ENCODE results near the gene PCSK2.

The PCSK2 gene

GRCh38 chr20:17262786-17263185, 35.9 kb downstream of the PCSK2 start:
- no peak for DNase-seq

DNA sequence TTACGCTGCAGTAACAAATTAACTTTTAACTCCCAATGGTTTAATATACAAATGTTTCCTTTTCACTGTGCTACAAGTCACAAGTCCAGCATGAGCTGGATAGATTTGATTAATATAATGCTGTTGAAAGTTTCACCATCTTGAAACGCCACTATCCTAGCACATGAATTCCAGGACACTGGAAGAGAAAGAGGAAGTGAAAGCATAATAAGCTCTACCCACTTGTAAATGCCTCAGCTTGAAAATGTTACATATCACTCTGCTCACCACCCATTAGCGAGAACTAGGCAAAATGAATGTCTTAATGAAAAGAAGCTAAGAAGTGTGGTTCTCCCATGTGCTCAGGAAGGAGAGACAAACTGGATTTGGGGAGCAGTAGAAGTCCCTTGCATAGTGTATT, 46.9 kb downstream of the PCSK2 start:
- DNase-seq = no peak

GRCh38 chr20:17276101-17276500, 49.3 kb downstream of the PCSK2 start:
- no peak for DNase-seq

DNA sequence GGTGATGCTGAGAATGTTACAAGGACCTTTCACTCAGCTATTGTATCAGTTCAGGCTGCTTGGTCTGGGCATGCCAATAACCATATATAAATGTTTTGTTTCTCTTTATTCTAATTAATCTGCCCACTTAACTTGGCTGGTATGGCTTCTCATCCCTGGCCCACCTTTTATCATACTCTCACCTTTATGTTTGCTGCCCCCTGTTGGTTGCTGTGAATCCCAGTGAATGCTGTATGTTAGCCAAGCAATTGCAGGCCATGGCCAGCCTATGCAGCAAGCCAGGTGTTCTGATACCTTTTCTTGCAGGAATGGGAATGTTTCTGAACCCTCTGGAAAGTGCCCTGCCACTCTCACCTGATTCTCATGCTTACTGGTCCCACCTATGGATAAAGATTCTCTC, 54.6 kb downstream of the PCSK2 start:
- no peak for DNase-seq

- no peak for DNase-seq
Observed at GRCh38 chr20:17282501-17282900, 55.7 kb downstream of the PCSK2 start.

GRCh38 chr20:17287503-17287902, 60.7 kb downstream of the PCSK2 start:
- no peak for DNase-seq

DNA sequence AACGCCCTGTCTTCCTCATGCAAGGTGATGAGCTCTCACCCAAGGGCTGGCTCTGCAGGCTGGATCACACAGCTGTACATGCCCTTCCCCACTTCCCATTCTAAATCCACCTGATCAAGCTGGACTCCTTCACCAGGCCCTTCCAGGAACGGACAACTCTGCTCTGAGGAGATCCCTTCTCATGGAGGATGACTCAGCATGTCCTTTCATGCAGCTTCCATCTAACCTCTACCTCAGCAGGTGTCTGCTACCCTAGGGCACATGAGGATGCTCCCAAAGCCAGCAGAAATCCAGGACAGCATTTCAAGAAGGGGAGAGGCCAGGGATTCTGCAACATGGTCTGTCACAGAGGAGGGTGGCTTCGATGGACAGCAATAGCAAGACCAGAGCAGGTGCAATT, 61.2 kb downstream of the PCSK2 start:
- no peak for DNase-seq

DNA sequence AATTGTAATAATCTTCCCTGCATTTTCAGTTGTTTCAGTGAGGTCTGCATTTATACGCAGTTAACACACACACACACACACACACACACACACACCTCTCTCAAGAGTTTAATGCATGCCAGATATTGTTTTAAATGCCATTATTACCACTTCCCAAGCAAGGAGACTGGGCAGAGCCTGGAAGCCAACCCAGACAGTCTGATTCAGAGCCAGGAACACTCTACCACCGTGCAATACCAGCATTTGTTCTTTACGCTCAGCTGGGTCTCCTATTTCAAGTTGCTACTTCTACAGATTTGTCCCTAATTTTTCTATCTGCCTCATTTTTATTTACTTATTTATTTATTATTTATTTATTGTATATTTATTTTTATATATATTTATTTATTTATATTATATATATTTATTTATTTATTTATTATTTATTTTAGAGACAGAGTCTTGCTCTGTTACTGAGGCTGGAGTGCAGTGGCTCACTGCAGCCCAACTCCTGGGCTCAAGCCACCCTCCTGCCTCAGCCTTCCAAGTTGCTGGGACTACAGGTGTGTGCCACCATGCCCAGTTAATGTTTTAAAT, 68.4 kb downstream of the PCSK2 start:
- DNase-seq = no peak

GRCh38 chr20:17295991-17296390, 69.2 kb downstream of the PCSK2 start:
- no peak for DNase-seq

DNA sequence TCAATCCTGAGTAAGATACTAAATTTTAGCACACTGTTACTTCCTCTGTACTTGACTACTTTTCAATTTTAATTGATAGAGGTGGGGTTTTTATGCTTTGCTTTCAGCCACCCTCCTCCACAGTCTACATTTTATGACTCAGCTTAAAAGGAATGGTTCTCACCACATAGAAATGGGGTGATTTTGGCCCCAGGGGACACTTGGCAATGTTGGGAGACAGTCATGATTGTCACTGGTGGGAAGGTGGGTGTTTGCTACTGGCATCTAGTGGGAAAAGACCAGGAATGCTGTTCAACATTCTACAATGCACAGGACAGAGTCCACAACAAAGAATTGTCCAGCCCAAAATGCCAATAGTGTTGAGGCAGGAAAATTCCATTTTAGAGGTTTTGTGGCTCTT, 71.3 kb downstream of the PCSK2 start:
- no peak for DNase-seq

DNA sequence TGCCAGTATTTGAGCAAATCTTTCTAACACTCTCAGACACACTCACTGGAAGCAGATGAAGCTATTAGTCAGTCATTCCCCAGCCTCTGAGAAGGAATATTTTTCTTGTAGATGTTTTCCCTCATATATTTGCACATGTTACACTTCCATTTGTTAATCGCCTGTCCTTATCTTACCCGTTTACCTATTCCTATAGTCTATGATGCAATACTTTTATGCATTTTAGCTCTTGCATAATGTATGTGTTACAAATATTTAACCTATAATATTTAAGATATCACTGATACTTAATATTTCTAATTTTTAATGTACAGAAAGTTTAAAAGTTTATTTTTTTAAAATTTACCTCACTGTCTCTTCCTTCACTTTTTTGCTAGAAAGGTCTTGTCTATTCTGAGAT, 71.9 kb downstream of the PCSK2 start:
- no peak for DNase-seq

DNA sequence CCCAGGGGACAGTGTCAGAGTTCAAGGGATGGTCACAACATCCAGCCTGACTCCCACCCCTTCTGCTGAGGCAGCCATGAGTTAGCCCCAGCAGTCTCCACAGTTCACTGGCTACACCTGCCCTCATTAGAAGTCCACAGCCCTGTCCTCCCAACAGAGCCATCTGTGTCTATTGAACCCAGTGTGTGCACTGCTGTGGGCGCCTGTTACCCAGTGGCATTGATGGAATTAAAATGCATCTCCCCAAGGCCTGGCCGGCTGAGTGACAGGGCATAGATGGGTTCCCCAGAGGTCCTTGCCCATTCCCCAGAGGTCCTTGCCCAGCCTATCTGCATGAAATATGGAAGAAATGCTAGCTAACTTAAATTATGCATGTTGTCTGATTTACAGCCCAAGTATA, 73.3 kb downstream of the PCSK2 start:
- DNase-seq = no peak

DNA sequence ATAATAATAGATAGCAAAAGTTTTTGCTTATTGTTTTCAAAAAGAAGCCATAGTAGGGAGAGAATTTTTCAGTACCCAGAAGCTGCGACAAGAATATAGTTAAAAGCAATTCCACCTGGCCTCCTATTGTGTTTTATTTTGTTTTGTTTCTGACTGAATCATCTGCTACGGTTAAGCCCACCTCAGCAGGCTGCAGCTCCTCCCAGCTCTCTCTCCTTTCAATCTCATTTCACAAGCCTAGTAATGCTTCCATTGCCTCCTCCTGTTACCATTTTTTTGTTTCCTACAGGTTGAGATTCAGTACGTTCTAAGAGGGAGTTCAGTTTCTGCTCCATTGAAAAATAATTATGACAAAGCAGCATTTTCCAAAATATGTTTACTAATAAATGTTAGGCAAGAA, 77.9 kb downstream of the PCSK2 start:
- no peak for DNase-seq

- no peak for DNase-seq
Observed at GRCh38 chr20:17306427-17306826, 79.6 kb downstream of the PCSK2 start.

DNA sequence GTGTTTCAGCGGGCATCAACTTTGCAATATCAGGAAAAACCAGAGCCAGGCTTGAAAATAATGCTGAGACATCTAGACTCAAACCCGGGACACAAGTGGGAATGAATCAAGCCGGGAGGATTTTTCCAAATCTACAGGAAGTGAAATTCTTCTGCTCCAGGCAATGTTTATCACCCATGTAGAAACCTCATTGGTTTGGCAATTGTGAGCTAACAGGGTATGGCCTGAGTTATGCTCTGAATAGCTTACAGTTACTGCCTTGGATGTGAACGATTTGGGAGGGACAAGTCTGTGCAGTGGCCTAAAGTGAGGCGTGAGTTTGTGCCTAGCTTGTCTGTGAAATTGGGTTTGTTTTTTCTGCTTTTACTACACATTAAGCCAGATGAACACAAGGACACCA, 87.4 kb downstream of the PCSK2 start:
- DNase-seq = no peak

DNA sequence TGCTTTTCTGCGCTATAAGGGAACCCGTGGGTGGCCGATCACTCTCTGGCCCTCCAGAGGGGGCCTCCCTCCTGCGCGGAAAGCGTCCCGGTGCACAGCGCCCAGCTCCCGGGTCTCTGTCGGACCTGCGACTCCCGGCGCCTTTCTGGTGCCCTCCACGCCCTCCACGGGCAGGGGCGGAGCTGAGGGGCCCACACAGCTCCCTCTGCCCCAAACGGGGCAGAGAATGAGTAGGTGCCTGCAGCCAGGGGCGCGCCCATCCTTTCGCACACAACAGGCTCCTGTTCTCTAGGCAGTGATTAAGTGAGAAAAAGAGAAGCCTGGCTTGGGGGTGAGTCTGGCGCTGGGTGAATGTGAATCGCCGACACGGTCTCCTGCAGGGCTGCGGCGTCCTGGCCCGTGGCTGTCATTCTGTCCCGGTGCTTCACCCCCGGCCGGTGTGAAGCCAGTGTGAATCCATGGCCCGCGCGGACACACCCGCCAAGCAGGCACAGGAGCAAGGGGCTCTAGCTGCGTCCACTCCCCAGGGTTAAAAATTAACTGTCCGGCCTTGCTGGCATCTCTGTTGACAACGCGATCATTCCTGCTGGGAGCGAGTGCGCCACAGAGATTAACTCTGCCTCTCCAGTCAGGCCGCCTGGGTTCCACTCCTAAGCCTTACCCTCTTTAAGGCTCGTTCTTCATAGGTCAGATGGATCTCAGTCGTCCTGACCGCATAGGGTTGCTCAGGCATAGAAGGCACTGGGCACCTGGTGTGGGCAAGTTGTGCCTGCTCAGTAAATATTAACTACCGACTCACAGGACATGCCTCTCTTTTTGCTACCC, 88.8 kb downstream of the PCSK2 start:
- DNase-seq = no peak

- DNase-seq = no peak
Observed at GRCh38 chr20:17316316-17317038, 89.6 kb downstream of the PCSK2 start.

GRCh38 chr20:17317341-17317740, 90.5 kb downstream of the PCSK2 start:
- DNase-seq = no peak

DNA sequence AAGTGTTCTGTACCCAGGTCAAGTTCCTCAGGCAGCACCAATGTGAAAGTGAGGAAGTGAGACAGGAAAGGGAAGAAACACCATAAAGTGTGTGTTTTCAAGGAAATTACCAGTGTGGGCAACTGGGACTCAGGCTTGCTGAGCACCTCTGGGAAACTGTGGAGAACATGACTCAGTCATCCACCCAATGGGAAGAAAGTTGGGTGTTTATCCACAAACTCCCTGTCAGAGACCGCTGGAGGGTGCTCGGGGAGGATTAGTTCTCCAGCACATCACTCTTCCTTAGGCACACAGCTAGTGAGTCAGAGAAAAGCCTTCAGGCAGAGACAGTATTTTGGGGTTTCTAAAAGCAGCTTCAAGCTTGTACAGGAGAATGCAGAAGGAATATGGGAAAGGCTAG, 93.6 kb downstream of the PCSK2 start:
- DNase-seq = no peak

DNA sequence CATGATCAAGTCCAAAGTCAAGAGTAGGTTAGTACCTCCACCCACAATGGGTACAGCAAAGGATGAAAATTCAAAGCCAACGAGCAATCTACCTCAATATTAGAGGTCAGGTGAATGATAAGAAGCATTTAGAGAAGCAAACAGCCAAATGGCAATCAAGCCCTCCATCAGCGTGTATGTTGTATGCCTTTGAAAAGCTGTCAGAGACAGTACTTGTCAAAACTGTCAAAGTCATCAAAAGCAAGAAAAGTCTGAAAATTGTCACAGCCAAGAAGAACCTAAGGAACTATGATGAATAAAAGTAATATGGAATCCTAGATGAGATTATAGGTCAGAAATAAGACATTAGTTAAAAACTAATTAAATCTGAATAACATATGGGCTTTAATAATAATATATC, 99.3 kb downstream of the PCSK2 start:
- no peak for DNase-seq

DNA sequence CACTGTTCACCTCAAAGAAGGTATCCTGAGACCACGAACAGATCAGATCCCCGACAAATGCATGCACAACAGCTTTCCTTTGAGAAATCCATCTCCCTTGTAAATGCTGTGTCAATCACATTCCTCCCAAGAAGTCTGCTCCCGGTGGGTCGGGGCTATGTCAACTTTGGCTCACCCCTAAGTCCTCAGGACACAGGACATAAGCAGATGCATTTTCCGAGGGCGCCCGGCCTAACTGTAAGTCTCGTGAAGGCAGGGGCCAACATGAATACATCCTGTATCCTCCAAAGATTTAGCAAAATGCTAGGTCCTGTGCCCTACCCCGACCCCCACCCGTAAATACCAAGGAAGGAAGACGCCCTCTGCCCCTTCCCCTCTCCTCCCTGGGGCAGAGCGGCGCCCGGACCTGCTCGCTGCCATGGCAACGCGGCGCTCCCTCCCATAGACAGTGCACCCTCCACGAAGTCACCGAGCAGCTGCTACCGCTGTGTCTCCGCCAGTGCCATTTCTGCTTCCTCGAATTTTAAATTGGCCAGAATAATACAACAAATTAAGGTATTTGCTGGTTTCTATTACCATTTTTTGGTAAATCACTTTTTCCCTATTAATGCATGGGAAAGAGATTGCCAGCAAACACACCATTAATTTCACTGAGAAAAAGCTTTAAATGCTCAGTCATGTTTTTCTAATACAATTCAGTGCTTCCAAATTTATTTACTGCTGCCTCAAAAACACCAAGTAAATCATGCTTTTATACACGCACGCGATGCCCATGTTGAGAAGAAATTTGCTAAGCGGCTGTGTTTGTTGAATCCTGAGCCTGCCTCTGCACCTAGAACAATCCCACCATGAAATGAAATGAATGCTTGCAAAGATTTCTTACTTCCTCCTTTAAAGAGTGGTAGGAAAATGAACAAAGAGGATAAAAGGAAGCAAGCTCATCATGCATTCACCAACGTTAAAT, 100.6 kb downstream of the PCSK2 start:
- no peak for DNase-seq

GRCh38 chr20:17334932-17335331, 108.1 kb downstream of the PCSK2 start:
- DNase-seq = no peak

- no peak for DNase-seq
Observed at GRCh38 chr20:17339000-17339399, 112.2 kb downstream of the PCSK2 start.

Measured in NCI-H2081 treated with DMSO at 0.1 percent for 48 hours (cell line).